ELR (cell line): ENCODE data around the gene MAP3K2.

ENCODE experiments used
- DNase-seq: peaks from one replicate; pipeline ENCODE4 v3.0.0-alpha.2; 2015; ENCODE audit warnings: low read depth

MAP3K2 gene

GRCh38 chr2:127407091-127407490 is 19.3 kb upstream of the MAP3K2 start:
- DNase-seq = no peak

GRCh38 chr2:127406454-127406853 is 18.7 kb upstream of the MAP3K2 start:
- no peak for DNase-seq

- no peak for DNase-seq
These were observed 17.5 kb upstream of the MAP3K2 start for GRCh38 chr2:127405255-127405610.

- no peak for DNase-seq
These were observed 16.9 kb upstream of the MAP3K2 start for GRCh38 chr2:127404466-127405254.

- DNase-seq = no peak
These were observed 15.7 kb upstream of the MAP3K2 start for GRCh38 chr2:127403460-127403859.

GRCh38 chr2:127401757-127402695 is 14.3 kb upstream of the MAP3K2 start:
- peak; percentile 56 for DNase-seq

GRCh38 chr2:127400897-127401756 is 13.4 kb upstream of the MAP3K2 start:
- DNase-seq = peak; percentile 87

GRCh38 chr2:127400533-127400896 is 12.7 kb upstream of the MAP3K2 start:
- no peak for DNase-seq

GRCh38 chr2:127398239-127398590 is 10.4 kb upstream of the MAP3K2 start:
- DNase-seq = peak; percentile 97

- no peak for DNase-seq
These were observed 9.9 kb upstream of the MAP3K2 start for GRCh38 chr2:127397568-127398238.

GRCh38 chr2:127394492-127394891 is 6.7 kb upstream of the MAP3K2 start:
- DNase-seq = no peak

GRCh38 chr2:127392828-127393578 is 5.2 kb upstream of the MAP3K2 start:
- DNase-seq = no peak

- DNase-seq = no peak
These were observed 4.5 kb upstream of the MAP3K2 start for GRCh38 chr2:127392133-127392827.

- DNase-seq = no peak
These were observed 2.1 kb upstream of the MAP3K2 start for GRCh38 chr2:127389778-127390435.

- peak; percentile 27 for DNase-seq
These were observed 819 bp upstream of the MAP3K2 start for GRCh38 chr2:127388423-127389164.

GRCh38 chr2:127386764-127387654 is 766 bp downstream of the MAP3K2 start:
- peak; percentile 89 for DNase-seq

GRCh38 chr2:127386246-127386645 is 1.5 kb downstream of the MAP3K2 start:
- DNase-seq = no peak

- no peak for DNase-seq
These were observed 3.2 kb downstream of the MAP3K2 start for GRCh38 chr2:127384529-127384928.
